IMR-90 (cell line): ENCODE results near the gene MAP7. TPM values are rescaled to one million over a fixed set of nuclear protein-coding genes. Genes with fewer than 3 reads are reported as not detected.

ENCODE experiments used
- ATAC-seq: fragments of 200-7000 bp; cut with Tn5 transposase; 2 replicates; pipeline ENCODE4 v1.9.1; 2020; ENCODE audit warnings: low read depth, mild to moderate bottlenecking, moderate library complexity
- BruUV-seq: library from RNA; stranded (reverse); fragments of 400-500 nt; replicated peaks from 2 replicates; lab custom pipeline; 2021; lab: Mats Ljungman, UMichigan
- CTCF ChIA-PET: fragments of 300-600 bp; formaldehyde crosslinking; extraction: SDS; loops from one replicate; lab custom pipeline; 2021; ENCODE audit warnings: antibody characterized with exemption; lab: Yijun Ruan, JAX
- POLR2A ChIA-PET: fragments of 300-600 bp; sonication (Branson Sonifier 250); formaldehyde crosslinking; loops from one replicate; lab custom pipeline; 2022; ENCODE audit warnings: antibody characterized with exemption; ENCODE audit not compliant: unreplicated experiment; lab: Charles Lee
- DNase-seq: peaks from one replicate; pipeline ENCODE4 v3.0.0; 2013
- H2AFZ ChIP-seq: replicated peaks from 2 replicates; pipeline ENCODE3; 2013; ENCODE audit warnings: low read length, mild to moderate bottlenecking; ENCODE audit not compliant: poor library complexity
- H2AK5ac ChIP-seq: 2 replicates; pipeline ENCODE4 v1.6.1; 2013; ENCODE audit warnings: low read depth, low read length, inconsistent platforms
- H2AK9ac ChIP-seq: replicated peaks from 2 replicates; pipeline ENCODE3; 2013; ENCODE audit warnings: mild to moderate bottlenecking, low read depth, low read length, moderate library complexity; ENCODE audit not compliant: poor library complexity
- H2BK120ac ChIP-seq: 2 replicates; pipeline ENCODE4 v1.6.1; 2013; ENCODE audit warnings: low read depth, low read length, inconsistent platforms
- H2BK15ac ChIP-seq: 3 replicates; pipeline ENCODE4 v1.6.1; 2013; ENCODE audit warnings: low read depth, low read length, inconsistent platforms
- H2BK20ac ChIP-seq: 2 replicates; pipeline ENCODE4 v1.6.1; 2013; ENCODE audit warnings: low read depth, mild to moderate bottlenecking, inconsistent platforms, low read length, moderate library complexity
- H2BK5ac ChIP-seq: 2 replicates; pipeline ENCODE4 v1.6.1; 2013; ENCODE audit warnings: mild to moderate bottlenecking, low read depth, low read length, inconsistent platforms; ENCODE audit not compliant: poor library complexity, severe bottlenecking
- H3K14ac ChIP-seq: replicated peaks from 2 replicates; pipeline ENCODE4 v1.6.1; 2013; ENCODE audit warnings: low read depth, low read length, inconsistent platforms
- H3K18ac ChIP-seq: 2 replicates; pipeline ENCODE4 v1.6.1; 2013; ENCODE audit warnings: low read depth, low read length, control low read depth
- H3K23ac ChIP-seq: 2 replicates; pipeline ENCODE4 v1.6.1; 2013; ENCODE audit warnings: low read depth, low read length, inconsistent platforms
- H3K27ac ChIP-seq: 2 replicates; pipeline ENCODE4 v1.5.1; 2013; ENCODE audit warnings: mild to moderate bottlenecking, control low read depth, low read length; ENCODE audit not compliant: insufficient read depth
- H3K27me3 ChIP-seq: 2 replicates; pipeline ENCODE4 v1.6.1; 2013; ENCODE audit warnings: low read length; ENCODE audit not compliant: control insufficient read depth, insufficient read depth
- H3K36me3 ChIP-seq: 2 replicates; pipeline ENCODE4 v1.6.1; 2013; ENCODE audit warnings: low read length, mixed read lengths; ENCODE audit not compliant: control insufficient read depth, insufficient read depth
- H3K4ac ChIP-seq: 2 replicates; pipeline ENCODE4 v1.6.1; 2013; ENCODE audit warnings: low read depth, low read length, inconsistent platforms
- H3K4me1 ChIP-seq: 2 replicates; pipeline ENCODE4 v1.6.1; 2013; ENCODE audit warnings: low read length, mixed read lengths; ENCODE audit not compliant: control insufficient read depth, insufficient read depth
- H3K4me2 ChIP-seq: 2 replicates; pipeline ENCODE4 v1.6.1; 2013; ENCODE audit warnings: low read depth, mild to moderate bottlenecking, control low read depth, low read length, moderate library complexity
- H3K4me3 ChIP-seq: 2 replicates; pipeline ENCODE4 v1.5.1; 2013; ENCODE audit warnings: low read depth, mild to moderate bottlenecking, control low read depth, low read length, moderate library complexity; ENCODE audit not compliant: insufficient read depth
- H3K56ac ChIP-seq: 2 replicates; pipeline ENCODE4 v1.6.1; 2013; ENCODE audit warnings: low read length, inconsistent platforms; ENCODE audit not compliant: insufficient read depth; ENCODE audit errors: extremely low read depth
- H3K79me1 ChIP-seq, 2 experiments: 2 replicates each; pipeline ENCODE4 v1.6.1; 2013; ENCODE audit warnings: low read length in 2 of 2, inconsistent platforms in 1 of 2, low read depth in 1 of 2
- H3K9ac ChIP-seq: 2 replicates; pipeline ENCODE4 v1.6.1; 2013; ENCODE audit warnings: low read depth, low read length, control low read depth
- H3K9me1 ChIP-seq: 2 replicates; pipeline ENCODE4 v1.6.1; 2013; ENCODE audit warnings: low read length, inconsistent platforms; ENCODE audit not compliant: insufficient read depth
- H3K9me3 ChIP-seq: 2 replicates; pipeline ENCODE4 v1.6.1; 2013; ENCODE audit warnings: low read length; ENCODE audit not compliant: control insufficient read depth, insufficient read depth
- H4K20me1 ChIP-seq: 2 replicates; pipeline ENCODE4 v1.6.1; 2013; ENCODE audit warnings: low read length, inconsistent platforms; ENCODE audit not compliant: insufficient read depth
- H4K5ac ChIP-seq: 2 replicates; pipeline ENCODE4 v1.6.1; 2013; ENCODE audit warnings: mild to moderate bottlenecking, low read depth, low read length, control low read depth
- H4K8ac ChIP-seq, 2 experiments: 2 replicates each; pipeline ENCODE4 v1.6.1; 2013; ENCODE audit warnings: low read depth in 2 of 2, low read length in 2 of 2, control low read depth in 1 of 2, inconsistent platforms in 1 of 2
- H4K91ac ChIP-seq: 2 replicates; pipeline ENCODE4 v1.6.1; 2013; ENCODE audit warnings: low read depth, low read length, inconsistent platforms; ENCODE audit not compliant: insufficient read depth
- BHLHE40 ChIP-seq: fragments of 150-350 bp; IDR thresholded peaks from 2 replicates; pipeline ENCODE4 v1.6.1; 2016; ENCODE audit warnings: mild to moderate bottlenecking, low read depth, low read length
- CHD1 ChIP-seq: IDR thresholded peaks from 2 replicates; pipeline ENCODE4 v1.6.1; 2012; ENCODE audit warnings: low read depth, low read length, improper control_type of control experiment
- ELK1 ChIP-seq: fragments of 150-350 bp; IDR thresholded peaks from 2 replicates; pipeline ENCODE4 v1.6.1; 2016; ENCODE audit warnings: low read depth, mild to moderate bottlenecking, low read length, moderate library complexity, borderline replicate concordance
- FOS ChIP-seq: fragments of 150-350 bp; IDR thresholded peaks from 2 replicates; pipeline ENCODE4 v1.6.1; 2016; ENCODE audit warnings: low read depth, low read length
- MAFK ChIP-seq: IDR thresholded peaks from 2 replicates; pipeline ENCODE4 v1.6.1; 2012; ENCODE audit warnings: low read depth, low read length, improper control_type of control experiment
- MAZ ChIP-seq: IDR thresholded peaks from 2 replicates; pipeline ENCODE4 v1.6.1; 2012; ENCODE audit warnings: low read depth, mild to moderate bottlenecking, low read length, improper control_type of control experiment, moderate library complexity, borderline replicate concordance
- NFE2L2 ChIP-seq: fragments of 150-350 bp; IDR thresholded peaks from 2 replicates; pipeline ENCODE4 v1.6.1; 2016; ENCODE audit warnings: low read depth, mild to moderate bottlenecking, low read length
- RAD21 ChIP-seq: IDR thresholded peaks from 2 replicates; pipeline ENCODE4 v1.6.1; 2012; ENCODE audit warnings: low read length, improper control_type of control experiment
- SMC3 ChIP-seq: fragments of 150-350 bp; IDR thresholded peaks from 2 replicates; pipeline ENCODE4 v1.6.1; 2016; ENCODE audit warnings: low read depth, mild to moderate bottlenecking, antibody characterized with exemption, low read length, moderate library complexity
- WGBS, 2 experiments: methylation state at CpG; one replicate each; pipeline versions ENCODE4 v1.1.5 to v1.1.7; 2013; ENCODE audit warnings: missing lambda C conversion rate in 2 of 2; ENCODE audit not compliant: insufficient read length in 1 of 2; ENCODE audit errors: extremely low coverage in 2 of 2; 5-methylcytosine and 5-hydroxymethylcytosine counted together
- dilution Hi-C: fragments of 300-500 bp; cut with HindIII; formaldehyde crosslinking; loops from one replicate; pipeline ENCODE4 v1.14.3; 2018; ENCODE audit warnings: low sequenced_read_pairs; ENCODE audit not compliant: unreplicated experiment
- in situ Hi-C: fragments of 300-500 bp; cut with MboI; formaldehyde crosslinking; loops from 3 replicates; pipeline ENCODE4 v1.14.3; 2019; ENCODE audit warnings: low sequenced_read_pairs, inconsistent platforms, mixed read lengths
- intact Hi-C: fragments of 100-400 bp; cut with micrococcal nuclease; formaldehyde crosslinking; loops from 2 replicates; pipeline ENCODE4 v1.10.0; 2022
- polyA plus RNA-seq, 3 experiments: library from polyadenylated mRNA; depleted of rRNA; stranded (reverse); fragments of >200 nt; gene quantifications; 2 replicates each; pipeline ENCODE4 v1.2.3, GENCODE V29; 2012; ENCODE audit warnings: low replicate concordance in 1 of 3
- total RNA-seq: library from RNA; depleted of rRNA; stranded (reverse); fragments of >200 nt; gene quantifications from 2 replicates; pipeline ENCODE4 v1.2.3, GENCODE V29; 2012

MAP7 gene
- total and polyA plus RNA-seq, 2 of the 4 experiments (the other 2 are of a cell fraction) = 0.19 to 0.36 TPM

GRCh38 chr6:136594671-136595070 is 44.4 kb upstream of the MAP7 start:
- Histone ChIP-seq H3K36me3 (peaks cover 10% of the 10 kb centered on the region), H3K9me1 (peaks cover 18% of the 10 kb centered on the region), H3K4ac (peak overlapping the region; percentile 87), H3K14ac (peak overlapping the region; percentile 67), H3K27ac (peak overlapping the region; percentile 75), H3K4me3 (peak overlapping the region; percentile 0; the same call in 1 of the 2 replicates), H3K4me1 (peaks cover 13% of the 10 kb centered on the region), H4K20me1 (no peaks in the 10 kb centered on the region), H3K9ac (peak overlapping the region; percentile 29; the same call in 1 of the 2 replicates), H3K4me2 (peak overlapping the region; percentile 51; the same call in 1 of the 2 replicates), H3K23ac (peak overlapping the region; percentile 81), H2AK9ac (no peak overlapping the region), H4K5ac (peak overlapping the region; percentile 47), H3K79me1 (peaks cover 13 to 58% of the 10 kb centered on the region in 2 experiments), H2BK20ac (peak overlapping the region; percentile 78), H2BK120ac (peak overlapping the region; percentile 91), H2AFZ (no peak overlapping the region), H3K18ac (peak overlapping the region; percentile 21), H2BK5ac (peak overlapping the region; percentile 92), H3K9me3 (no peaks in the 10 kb centered on the region), H3K27me3 (no peaks in the 10 kb centered on the region), H4K91ac (peak overlapping the region; percentile 83), H4K8ac (peak overlapping the region; percentile 66 to 86), H3K56ac (peak overlapping the region; percentile 74), H2BK15ac (peak overlapping the region; percentile 86), H2AK5ac (peak overlapping the region; percentile 85)
- DNase-seq (no peak), ATAC-seq (no peak)
- no TSS peak for BruUV-seq
- in situ Hi-C loops = loop anchor here (5.0 kb wide), 1 partner anchor 198 kb away; the partner anchor contains the start of gene MAP3K5
- TF ChIP-seq SMC3 (no peak), RAD21 (no peak), FOS (no peak), BHLHE40 (no peak), ELK1 (no peak), MAFK (no peak), MAZ (no peak), CHD1 (no peak), NFE2L2 (no peak)
- intact Hi-C loops = loop anchor here (2.0 kb wide), 1 partner anchor 16 kb away; no protein-coding TSS in a partner anchor
- 93% methylated on average over 5 of the region's 8 CpGs; no CpG with 5 or more reads in 1 of the 2 experiments for WGBS, 2 experiments
- POLR2A ChIA-PET = interaction anchor here (2.2 kb wide), 1 partner anchor 15 kb away, joined by 7 read pairs; no protein-coding TSS in a partner anchor
- dilution Hi-C loops = no loop called here
- CTCF ChIA-PET = interaction anchor here (1.8 kb wide), 1 partner anchor 198 kb away, joined by 7 read pairs; the partner anchor contains the start of gene MAP3K5
